ENCODE data around the gene HLA-DMA. TPM values are rescaled to one million over a fixed set of nuclear protein-coding genes. Genes with fewer than 3 reads are reported as not detected.
A peak's percentile ranks its signal among the peaks of the same experiment; 100 is the strongest.
"Not testable (repeated sequence)": the region's sequence is repeated elsewhere in the genome, so short reads cannot be mapped to it uniquely, and the experiment has no call there.

Gene HLA-DMA
- total RNA-seq, 1 donor from 2014 or later: 0.26 TPM

DNA sequence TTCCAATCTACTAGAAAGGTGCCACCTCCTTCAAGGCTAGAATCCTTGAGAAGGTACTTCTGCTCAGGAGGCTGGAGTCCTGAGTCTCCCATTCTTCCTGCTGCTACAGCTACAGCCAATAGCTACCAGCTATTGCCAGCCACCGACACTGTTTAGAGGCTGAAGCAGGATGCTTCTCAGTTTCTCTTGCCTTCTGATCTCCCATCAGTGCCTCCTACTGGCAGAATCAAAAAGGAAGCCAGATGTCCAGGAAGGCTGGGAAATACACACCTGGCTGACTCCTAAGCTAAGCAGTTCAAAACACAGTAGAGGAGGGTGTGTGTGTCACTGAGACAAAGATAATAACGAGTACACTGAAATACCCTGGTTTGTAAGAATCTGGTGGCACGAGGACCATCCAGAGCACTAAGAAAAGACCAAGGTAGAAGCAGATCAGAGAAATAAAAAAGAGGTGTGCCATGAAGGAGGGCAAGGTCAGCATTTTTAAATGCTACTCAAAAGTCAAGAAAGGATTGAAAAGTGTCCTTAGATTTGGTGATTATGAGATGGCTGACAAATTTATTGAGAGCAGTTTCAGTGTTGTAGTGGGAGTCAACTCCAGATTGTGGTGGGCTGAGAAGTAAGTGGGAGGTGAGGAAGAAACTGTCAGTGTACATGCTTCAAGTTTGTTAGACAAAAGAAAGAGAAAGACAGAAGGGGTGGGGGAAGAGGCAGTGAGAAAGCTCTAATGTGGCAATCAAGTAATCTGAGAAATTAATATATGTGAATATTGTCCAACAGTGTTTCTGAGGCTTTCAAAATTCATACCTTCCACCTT, 2.3 kb upstream of the HLA-DMA start:
- no peak for DNase-seq (ENCODE audit: low read depth, low spot score)

DNA sequence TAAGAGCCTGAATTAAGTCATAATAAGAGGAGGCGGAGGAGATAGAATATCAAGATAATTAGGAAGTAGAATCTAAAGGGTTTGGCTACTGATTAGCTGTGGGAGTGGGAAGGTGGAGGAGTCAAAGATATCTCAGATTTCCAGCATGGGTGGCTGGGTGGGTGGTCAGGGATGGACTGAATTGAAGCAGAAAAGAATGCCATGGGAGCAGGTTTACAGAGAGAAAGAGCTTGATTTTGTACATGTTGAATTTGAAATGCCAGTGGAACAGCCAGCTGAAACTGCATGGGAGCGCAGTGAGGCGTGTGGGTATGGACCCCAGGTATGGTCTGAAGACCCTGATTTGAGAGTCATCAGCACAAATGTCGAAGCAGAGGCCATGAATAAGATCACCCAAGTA, 1.4 kb upstream of the HLA-DMA start:
- DNase-seq (ENCODE audit: low read depth, low spot score): no peak

DNA sequence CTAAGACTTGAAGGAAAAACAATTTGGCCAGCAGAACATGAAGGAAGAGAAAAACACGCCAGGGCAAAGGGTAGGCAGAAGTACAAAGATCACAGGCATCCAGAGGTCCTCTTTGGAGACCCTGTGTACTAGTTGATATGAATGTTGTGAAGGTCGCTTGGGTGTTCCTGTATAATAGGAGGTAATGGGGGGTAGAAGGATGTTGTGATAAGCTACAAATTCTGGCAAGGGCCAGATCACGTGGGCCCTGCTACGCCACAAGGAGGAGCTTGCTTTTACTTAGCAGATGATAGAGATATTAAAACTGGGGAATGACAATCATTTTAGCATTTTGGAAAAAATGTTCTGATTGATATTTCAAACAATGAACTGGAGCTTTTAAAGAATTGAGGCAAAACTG, 878 bp upstream of the HLA-DMA start:
- no peak for DNase-seq (ENCODE audit: low read depth, low spot score)

DNA sequence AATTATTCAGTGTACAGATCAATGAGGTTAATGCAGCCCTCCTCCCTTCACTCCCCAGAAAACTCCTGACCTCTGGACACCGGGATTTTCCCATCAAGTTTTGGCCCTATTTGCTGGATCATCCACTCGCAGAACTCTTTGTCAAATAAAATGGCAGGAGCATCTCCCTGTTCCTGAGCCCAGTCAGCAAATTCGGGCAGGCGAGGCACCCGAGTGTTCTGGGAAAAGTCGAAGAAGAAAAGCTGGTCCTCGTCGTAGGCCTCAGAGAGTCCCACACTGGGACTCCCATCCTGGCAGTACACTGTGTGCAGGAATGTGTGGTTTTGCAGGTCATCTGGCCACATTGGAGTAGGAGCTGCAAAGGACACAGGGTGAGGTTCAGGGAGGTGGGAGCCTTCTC, 2.4 kb downstream of the HLA-DMA start:
- no peak for DNase-seq (ENCODE audit: low read depth, low spot score)

- no peak for DNase-seq (ENCODE audit: low read depth, low spot score)
Measured at GRCh38 chr6:32950010-32950409, 2.9 kb downstream of the HLA-DMA start.

DNA sequence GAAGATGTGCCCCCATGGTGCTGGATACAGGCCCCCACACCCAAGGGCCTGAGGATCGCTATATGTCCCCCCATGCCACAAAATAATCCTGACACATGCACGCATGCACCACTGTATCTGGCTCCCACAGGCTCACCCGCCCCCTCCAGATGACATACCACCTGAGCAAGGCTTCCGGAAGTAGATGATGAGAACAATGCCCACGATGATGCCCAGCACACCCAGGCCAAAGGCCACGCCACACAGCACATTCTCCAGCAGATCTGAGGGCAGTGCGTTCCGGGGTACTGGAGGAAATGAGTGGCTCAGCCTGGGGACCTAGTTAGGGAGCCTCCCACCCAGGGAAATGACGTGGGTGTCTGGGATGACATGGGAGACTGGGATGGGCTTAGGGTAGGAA, 3.8 kb downstream of the HLA-DMA start:
- no peak for DNase-seq (ENCODE audit: low read depth, low spot score)

GRCh38 chr6:32947552-32948465, 5.1 kb downstream of the HLA-DMA start:
- DNase-seq (ENCODE audit: low read depth, low spot score): no peak

DNA sequence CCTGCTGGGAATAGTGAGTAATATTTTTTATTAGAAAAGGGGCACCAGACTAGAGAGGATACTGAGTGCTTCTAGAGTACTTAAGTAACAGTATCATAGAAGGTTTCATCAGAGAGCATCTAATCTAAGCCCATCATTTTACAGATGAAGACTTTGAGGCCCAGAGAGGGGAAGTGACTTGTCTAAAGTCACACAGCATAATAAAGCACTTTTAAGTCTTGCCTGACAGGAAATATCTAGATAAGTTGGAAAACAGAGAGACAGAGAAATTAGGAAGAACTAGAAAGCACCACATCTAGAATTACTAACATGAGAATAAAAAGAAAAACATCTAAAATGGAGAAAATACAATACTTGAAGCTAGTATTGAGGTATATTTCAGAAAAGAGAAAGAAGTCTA, 6.0 kb downstream of the HLA-DMA start:
- no peak for DNase-seq (ENCODE audit: low read depth, low spot score)

- no peak for DNase-seq (ENCODE audit: low read depth, low spot score)
Measured at GRCh38 chr6:32945953-32946352, 6.9 kb downstream of the HLA-DMA start.

DNA sequence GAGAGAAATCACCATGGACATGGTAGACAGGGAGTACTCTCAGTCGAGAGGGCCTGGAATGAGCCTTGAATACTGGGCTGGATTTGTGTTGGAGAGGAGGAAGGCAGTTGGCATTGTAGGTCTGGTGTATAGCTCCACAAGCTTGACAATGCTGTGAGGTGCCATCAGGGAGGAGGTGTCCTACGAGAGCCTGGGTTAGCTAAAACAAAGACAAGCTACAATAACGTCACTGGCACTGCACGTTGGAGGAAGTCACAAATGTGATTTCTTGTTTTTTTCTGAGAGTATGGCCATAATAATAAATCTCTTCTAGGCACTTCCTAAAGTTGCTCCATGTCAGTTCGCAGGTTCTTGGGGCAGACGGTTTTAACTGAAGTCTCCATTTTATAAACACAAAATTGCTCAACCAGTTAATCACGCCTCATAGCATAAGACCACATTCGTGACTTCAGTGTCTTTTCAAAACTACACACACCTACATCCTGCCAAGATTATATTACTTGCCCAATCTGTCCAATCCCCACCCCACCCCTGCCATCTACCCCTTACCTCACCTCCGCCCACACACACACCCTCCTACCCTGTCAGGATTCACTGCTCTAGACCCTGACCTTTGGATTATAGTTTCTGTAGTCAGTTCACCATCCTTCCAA, 7.7 kb downstream of the HLA-DMA start:
- DNase-seq (ENCODE audit: low read depth, low spot score): no peak

DNA sequence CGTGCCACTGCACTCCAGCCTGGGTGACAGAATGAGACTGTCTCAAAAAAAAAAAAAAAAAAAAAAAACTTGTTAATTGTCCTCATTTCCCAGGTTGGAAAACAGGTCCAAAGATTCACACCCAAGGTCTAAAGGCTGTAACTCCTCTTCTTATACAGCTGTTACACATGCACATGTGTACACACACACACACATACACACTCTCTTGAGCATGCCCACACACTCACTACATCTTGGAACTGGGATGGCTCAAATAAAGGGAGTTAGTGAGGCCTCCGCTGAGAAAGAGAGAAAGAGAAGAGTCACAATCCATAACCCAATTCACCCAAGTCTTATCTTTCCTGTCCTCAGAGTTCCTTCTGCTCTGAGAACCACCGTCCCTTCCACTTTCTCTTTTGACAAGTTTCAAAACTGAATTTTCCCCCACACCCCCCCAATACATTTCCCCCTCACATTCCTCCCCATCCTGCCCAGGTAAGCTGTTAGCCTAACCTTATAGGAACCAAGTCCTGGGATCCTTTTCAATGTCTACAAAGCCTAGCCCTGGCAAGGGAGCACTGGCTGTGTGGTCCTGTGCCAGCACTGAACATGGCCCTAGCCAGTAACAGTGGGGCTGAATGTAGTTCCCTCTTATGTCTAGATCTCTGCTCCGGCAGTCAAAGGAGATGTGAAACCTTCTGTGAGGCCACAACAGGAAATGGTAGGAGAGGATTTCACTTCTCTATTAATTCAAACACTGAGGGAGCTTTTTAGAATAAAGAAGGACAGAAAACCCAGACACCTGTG, 8.8 kb downstream of the HLA-DMA start:
- no peak for DNase-seq (ENCODE audit: low read depth, low spot score)

DNA sequence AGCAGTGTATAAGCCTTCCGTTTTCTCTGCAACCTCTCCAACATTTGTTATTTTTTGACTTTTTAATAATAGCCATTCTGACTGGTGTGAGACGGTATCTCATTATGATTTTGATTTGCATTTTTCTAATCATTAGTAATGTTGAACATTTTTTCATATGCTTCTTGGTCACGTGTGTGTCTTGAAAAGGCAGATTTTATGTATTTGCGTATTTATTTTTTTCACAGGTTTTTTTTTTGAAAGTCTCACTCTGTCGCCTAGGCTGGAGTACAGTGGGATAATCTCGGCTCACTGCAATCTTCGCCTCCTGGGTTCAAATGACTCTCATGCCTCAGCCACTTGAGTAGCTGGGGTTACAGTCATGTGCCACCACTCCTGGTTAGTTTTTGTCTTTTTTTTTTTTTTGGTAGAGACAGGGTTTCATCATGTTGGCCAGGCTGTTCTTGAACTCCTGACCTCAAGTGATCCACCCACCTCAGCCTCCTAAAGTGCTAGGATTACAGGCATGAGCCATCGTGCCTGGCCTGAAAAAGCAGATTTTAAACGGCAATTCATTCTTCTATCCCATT, 10.3 kb downstream of the HLA-DMA start:
- DNase-seq (ENCODE audit: low read depth, low spot score): not testable (repeated sequence)

DNA sequence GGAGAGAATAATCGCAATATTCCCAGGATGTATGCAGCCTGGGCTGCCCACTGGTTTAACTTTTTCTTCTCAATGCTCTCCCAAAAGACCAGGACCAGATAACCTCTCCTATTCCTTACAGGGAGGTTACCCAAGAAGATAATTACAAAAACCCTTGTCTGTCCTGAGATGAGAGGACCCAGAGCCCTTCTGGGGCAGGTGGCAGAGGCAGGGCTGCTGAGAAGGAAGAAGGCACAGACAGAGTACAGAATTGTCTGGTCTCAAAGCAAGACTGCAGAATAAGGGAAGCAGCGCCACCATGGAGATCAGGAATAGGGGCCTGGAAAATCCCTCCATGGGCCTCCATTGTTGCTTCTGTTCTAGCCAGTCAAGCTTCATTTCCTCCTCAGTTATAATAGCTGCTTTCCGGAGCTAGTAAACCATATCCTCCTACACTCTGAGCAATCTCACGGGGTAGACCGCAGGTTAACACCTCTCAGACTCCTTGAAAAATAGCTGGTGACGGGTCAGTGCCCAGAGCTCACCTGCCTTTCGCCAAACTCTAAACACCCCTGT, 11.6 kb downstream of the HLA-DMA start:
- DNase-seq (ENCODE audit: low read depth, low spot score): no peak

DNA sequence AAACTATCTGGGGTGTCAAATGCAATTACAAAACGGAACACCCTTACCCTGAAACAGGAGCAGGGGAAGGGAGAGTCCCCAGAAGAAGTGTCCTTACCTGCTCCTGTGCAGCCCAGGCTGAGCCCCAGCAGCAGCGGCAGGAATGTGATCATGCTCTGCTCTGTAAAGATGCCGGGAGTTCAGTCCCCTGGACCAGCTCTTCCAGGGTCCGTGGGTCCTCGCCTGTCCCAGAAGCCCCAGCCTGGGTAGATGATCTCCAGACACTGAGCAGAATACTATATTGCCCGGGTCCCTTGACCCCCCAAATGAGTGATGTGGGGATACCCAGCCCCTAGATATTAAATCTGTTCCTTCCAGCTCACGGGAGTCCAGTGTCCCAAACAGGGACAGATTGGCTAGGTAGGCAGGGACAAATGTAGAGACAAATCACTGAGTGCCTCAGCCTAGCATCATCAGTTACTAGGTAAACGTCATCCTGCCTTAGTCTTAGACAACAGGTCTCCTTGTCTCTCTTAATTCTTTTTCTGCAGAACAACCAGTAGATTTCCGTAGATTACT, 12.2 kb downstream of the HLA-DMA start, which contains the start of gene HLA-DMB:
TSS of gene HLA-DMB (minus strand) at position 373 of the 558 bp plus-strand sequence. CDS start at position 152, 221 bp downstream.
- DNase-seq (ENCODE audit: low read depth, low spot score): peak; percentile 47

GRCh38 chr6:32938494-32938893, 14.4 kb downstream of the HLA-DMA start:
- DNase-seq (ENCODE audit: low read depth, low spot score): no peak

DNA sequence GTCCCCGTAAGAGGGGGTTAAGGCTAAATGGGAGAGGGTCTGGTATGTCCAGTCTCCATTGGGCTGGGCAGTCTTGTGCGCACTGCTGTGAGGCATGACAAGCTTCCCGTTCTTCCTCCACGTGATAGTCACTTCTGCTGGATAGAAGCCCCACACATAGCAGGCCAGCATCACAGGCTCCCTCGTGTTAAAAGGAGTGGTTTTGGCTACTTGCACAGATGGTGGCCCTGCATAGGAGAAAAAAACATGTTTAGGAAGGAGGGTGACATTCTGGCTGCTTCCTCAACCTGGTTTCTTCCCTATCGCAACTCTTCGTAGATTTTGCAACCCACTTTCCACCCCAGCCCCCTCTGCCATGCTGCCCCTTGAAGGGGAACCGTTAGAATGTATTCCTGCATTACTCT, 15.7 kb downstream of the HLA-DMA start:
- DNase-seq (ENCODE audit: low read depth, low spot score): no peak

DNA sequence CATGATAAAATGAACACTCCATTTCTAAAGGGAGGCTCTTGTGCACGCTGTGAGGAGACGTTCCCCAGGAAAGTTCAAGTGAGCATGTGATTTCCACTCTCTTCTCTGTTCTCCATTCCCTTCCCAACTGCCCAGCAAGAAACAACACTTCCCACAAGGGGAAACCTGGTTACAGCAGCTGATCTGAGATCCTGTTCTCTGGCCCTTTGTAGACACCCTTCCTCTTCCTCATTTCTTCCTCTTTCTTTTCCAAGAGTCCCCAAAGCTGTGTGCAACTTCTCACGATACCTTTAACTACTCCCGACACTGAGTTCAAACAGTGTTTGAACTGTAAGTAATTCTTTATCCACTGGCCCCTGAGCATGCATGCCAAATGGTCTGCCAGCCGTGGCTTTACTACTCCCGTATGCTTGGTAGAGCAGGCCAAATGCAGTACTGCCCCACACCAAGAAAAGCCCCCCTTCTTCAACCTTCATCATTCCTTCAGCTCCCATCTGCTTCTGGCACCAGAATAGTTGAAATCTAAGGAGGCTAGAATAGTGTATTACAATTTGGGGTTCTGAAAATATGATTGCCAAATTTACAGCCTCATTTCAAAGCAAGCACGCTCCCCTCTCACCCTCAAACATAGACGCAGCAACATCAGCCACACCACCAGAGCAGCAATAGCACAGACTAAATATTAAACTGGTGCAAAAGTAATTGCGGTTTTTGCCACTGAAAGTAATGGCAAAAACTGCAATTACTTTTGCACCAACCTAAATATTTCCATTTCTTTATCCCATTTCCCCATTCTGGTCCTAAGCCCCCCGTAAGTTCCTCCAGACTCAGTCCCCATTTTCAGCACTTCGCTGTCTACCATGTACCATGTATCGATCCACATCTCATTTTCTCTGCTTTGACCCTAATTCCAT, 16.4 kb downstream of the HLA-DMA start:
- no peak for DNase-seq (ENCODE audit: low read depth, low spot score)

DNA sequence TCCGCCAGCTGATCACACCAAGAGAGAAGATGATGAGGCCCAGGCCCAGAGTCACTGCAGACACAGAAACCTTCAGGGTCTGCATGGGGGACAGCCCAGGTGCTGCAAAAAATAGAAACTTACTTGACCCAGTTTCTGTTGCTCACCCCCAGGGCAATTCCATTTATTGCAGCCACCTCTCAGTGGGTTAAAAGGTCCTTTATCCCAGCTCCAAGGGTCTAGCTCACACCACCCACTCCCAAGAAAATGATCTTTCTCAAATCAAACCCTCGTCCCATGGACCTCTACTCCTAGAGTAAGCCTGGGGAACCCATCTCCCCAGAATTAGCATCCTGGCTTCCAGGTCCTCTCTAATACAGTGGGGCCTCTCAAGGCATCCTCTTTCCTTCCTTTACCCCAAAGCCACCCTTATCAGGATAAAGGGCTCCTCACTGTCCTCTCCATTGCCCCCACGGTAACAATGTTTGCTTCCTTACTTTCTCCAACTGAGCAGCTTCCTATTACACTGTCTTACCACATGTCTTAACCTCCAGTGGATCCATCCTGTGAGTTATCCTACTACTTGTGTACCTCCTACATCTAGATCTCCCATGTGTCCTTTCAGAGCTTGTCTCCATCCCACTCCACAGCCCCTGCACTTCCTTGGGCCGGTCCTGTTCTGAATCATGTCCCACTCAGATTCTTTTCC, 17.2 kb downstream of the HLA-DMA start:
- no peak for DNase-seq (ENCODE audit: low read depth, low spot score)
